ENCODE measurements around the gene NCR3LG1.

DNA sequence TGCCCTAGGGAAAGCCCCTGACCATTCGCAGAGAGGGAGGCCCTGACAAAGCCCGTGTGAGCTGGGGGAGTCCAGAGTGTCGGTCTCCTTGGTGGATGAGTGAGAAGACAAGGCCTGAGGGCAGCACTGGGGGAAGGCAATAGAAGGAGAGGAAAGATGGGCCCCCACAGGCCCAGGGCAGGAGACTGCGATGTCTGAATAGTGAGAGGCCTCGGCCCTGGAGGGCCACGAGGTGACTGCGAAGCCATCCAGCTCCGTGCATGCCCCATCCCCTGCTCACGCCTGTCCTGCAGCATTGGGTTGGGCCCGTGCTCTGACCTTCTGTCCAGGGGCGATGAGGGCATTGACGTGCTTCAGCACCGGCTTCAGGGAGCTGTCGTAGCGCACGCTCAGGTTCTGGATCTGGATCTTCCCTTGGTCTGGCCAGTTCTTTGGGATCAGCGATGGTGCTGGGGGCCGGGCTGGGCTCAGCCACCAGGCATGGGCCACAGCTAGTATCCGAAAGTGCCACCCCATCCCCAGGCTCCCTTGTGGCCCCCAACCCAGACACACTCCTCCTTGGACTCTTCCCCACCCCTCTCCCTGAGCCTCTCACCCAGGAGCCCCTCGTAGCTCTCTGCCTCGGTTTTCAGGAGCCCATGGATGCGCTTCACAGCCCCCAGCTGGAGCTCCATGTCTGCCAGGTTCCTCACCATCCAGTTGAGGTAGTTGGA is 45.2 kb downstream of the NCR3LG1 start:
- TF ChIP-seq, protein P1, sequence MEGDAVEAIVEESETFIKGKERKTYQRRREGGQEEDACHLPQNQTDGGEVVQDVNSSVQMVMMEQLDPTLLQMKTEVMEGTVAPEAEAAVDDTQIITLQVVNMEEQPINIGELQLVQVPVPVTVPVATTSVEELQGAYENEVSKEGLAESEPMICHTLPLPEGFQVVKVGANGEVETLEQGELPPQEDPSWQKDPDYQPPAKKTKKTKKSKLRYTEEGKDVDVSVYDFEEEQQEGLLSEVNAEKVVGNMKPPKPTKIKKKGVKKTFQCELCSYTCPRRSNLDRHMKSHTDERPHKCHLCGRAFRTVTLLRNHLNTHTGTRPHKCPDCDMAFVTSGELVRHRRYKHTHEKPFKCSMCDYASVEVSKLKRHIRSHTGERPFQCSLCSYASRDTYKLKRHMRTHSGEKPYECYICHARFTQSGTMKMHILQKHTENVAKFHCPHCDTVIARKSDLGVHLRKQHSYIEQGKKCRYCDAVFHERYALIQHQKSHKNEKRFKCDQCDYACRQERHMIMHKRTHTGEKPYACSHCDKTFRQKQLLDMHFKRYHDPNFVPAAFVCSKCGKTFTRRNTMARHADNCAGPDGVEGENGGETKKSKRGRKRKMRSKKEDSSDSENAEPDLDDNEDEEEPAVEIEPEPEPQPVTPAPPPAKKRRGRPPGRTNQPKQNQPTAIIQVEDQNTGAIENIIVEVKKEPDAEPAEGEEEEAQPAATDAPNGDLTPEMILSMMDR (IDR thresholded peaks at IDR 0.05): no peak
- no peak for TF ChIP-seq POLR2A (IDR thresholded peaks at IDR 0.05)
